HuH-7.5 (cell line): ENCODE data around the gene CT45A5.
"Not testable (repeated sequence)": the region's sequence is repeated elsewhere in the genome, so short reads cannot be mapped to it uniquely, and the experiment has no call there.

Experiments used
- DNase-seq: peaks from one replicate; pipeline ENCODE4 v3.0.0; 2011; ENCODE audit warnings: low spot score

The CT45A5 gene

GRCh38 chrX:135785403-135785802 is at the start of gene CT45A5:
Gene CT45A5, minus strand, starts transcription at chrX:135785503. Its CDS starts 3,774 bp downstream, at chrX:135781729.
- not testable (repeated sequence) for DNase-seq

DNA sequence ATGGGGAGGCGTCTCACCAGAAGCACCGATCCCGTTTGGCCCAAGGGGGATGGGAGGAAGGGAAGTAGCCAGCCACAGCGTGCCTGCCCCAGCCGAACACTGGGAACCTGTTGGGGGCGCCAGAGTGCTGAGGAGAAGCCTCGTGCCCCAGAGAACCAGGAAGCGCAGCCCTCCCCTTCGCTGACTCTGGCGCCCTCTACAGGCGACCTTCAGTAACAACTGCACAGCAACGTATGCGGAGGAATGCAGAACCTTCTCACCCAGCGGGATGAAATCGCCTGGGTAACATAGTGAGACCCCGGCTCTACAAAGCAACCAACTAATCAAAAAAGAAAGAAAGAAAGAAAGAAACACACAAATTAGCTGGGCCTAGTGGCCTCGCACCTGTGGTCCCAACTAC is 34.6 kb upstream of the CT45A5 start, which contains the start of gene CT45A2:
Gene CT45A2 (minus strand): TSS at position 101 of the 400 bp plus-strand sequence. CDS start 3,747 bp downstream, outside the sequence.
- DNase-seq = not testable (repeated sequence)

GRCh38 chrX:135802687-135803086 is 17.4 kb upstream of the CT45A5 start, which contains the start of gene CT45A6:
Gene CT45A6, minus strand, starts transcription at chrX:135802787. Its CDS starts 3,794 bp downstream, at chrX:135798993.
- not testable (repeated sequence) for DNase-seq

- DNase-seq = not testable (repeated sequence)
Observed at GRCh38 chrX:135768091-135768490, 17.2 kb downstream of the CT45A5 start, which contains the start of gene CT45A3. Gene CT45A3, minus strand, starts transcription at chrX:135768191. Its CDS starts 3,747 bp downstream, at chrX:135764444.

- not testable (repeated sequence) for DNase-seq
Observed at GRCh38 chrX:135744739-135745138, 40.6 kb downstream of the CT45A5 start.

DNA sequence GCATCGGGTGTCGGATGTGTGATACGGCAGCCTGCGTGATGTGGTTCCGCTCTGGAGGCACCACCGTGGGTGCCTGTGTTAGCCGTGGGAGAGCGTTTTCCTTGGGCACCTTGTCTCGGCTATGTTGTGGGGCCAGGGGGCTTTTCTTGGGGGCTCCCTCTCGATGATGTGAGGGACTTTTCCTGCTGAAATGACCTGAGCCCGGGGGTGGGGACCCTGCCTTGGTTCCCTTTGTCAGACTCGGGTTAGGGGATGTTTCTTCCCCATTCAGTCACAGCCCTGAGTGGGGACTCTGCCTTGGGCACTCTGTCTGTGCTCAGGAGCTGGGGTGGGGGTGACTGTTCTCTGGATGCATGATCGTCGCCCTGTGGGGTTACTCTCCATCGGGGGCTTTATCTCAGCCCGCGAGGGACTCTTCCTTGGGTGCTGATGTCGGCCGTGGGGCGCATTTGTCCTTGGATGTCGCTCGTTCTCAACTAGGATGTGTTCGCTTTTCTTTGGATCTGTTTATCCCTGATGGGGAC is 44.0 kb downstream of the CT45A5 start:
- DNase-seq = no peak

- no peak for DNase-seq
Observed at GRCh38 chrX:135740681-135741149, 44.6 kb downstream of the CT45A5 start.

- DNase-seq = no peak
Observed at GRCh38 chrX:135737366-135738071, 47.8 kb downstream of the CT45A5 start.

GRCh38 chrX:135734666-135735065 is 50.6 kb downstream of the CT45A5 start:
- not testable (repeated sequence) for DNase-seq
